G401.6 (cell line): Measurements from ENCODE around the gene SIRPB2.
A peak's percentile ranks its signal among the peaks of the same experiment; 100 is the strongest.

ENCODE experiments used
- FAIRE-seq: peaks from 2 replicates; lab custom pipeline; 2012; peaks lifted over from hg19 to GRCh38; lab: Jason Lieb, UNC

Gene SIRPB2

DNA sequence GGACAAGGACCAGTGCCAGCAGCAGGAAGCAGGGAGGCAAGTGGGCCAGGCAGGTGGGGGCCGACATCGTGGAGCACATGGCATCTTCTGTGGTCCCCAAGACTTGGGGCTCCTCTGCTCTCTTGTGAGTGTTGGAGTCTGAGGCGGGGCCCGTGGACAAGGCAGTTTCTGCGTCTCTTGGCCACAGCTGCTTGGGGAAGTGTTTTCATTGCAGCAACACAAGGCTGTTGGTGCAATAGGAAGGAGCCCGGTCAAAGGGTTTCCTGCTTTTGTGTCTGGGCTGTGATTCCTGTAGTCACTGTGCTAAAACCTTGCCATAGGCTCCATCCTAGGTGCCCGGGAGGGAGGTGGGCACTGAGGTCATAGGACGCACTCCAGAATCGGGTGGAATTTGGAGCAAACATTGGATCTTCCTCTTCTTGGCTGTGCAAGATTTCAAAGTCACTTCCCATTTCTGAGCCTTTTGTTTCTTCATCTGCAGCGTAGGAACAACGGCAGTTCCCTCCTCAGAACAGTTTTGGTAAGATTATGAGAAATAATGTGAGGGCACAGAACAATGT lies at the start of gene SIRPB2:
TSS of gene SIRPB2 (minus strand) at position 140 of the 560 bp plus-strand sequence. CDS start at position 79, 61 bp downstream.
- no peak for FAIRE-seq

- no peak for FAIRE-seq
Measured at GRCh38 chr20:1539816-1540419, 48.7 kb upstream of the SIRPB2 start.

DNA sequence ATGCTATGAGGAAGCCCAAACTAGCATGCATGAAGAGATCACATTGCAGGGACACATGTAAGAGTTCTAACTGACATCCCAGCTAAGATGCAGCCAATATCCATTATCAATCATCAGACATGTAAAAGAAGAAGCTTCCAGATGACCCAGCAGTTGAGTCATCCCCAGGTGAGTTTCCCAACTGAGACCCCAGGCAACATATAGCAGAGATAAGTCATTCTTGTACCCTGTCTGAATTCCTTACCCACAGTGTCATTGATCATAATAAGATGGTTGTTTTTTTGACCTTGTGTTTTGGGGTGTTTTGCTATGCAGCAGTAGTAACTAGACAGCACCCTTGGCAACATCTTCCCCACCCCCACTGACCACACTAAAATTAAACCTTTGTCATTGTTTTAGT lies 47.4 kb upstream of the SIRPB2 start:
- FAIRE-seq, result no peak

DNA sequence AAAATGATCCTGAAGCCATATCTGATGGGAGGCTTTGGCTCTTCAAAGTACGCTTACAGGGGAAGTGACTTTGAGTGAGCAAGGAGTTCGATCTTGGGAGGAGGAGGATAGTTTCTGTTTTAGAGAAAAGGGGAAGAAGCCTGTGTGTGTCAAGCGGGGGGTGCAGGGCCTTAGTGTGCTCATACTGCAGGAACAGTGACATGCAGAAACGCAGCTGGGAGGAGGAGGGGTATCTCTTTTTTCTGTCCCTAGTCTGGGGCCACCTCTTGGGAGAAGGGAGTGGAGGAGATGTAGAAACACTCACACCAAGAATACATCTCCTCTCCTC lies 46.5 kb upstream of the SIRPB2 start:
- FAIRE-seq, result no peak

- no peak for FAIRE-seq
Measured at GRCh38 chr20:1536893-1537730, 45.9 kb upstream of the SIRPB2 start.

DNA sequence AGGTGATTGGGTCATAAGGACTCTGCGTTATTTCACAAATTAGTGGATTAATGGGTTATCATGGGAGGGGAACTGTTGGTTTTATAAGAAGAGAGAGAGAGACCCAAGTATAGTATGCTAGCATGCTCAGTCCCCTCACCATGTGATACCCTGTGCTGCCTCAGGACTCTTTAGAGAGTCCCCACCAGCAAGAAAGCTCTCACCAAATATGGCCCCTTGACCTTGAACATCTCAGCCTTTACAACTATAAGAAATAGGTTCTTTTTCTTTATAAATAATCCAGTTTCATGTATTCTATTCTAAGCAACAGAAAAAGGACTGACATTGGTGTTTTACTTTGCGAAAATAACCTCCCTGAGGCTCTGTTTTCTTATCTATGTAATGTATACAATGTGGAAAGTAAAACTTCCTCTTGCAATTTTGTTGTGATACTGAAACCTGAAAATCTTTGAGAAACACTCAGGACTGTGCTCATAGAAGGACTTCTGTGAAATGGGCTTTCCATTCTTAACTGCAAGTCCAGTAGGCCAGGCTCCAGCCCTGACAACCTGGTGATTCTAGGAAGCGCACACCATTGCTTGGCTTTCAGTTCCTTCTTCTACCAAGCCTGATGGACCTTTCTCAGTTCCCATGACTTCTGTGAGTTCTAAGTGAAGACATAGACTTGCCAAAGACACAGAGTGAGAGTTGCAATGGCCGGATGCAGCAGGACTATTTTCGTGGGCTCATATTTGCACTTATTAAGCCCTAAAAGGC lies 44.4 kb upstream of the SIRPB2 start:
- FAIRE-seq, result no peak

DNA sequence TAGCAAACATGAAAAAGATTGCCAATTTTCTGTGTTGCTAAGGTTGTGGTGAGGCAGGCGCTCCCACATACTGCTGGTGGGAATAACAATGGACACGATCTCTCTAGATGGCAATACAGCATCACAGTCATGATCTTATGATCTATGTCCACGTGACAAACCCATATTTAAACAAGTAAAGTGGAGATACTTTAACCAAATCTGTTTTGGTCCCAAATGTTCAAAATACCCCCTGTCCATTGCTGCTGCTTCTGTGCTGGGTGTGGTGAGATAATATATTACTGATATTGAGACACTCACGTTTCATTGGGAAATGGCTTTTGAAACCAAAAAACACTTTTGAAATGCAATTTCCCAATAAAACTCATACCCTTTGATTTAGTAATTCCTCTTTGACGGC lies 43.3 kb upstream of the SIRPB2 start:
- no peak for FAIRE-seq

- FAIRE-seq, result no peak
Measured at GRCh38 chr20:1533059-1533458, 41.8 kb upstream of the SIRPB2 start.

DNA sequence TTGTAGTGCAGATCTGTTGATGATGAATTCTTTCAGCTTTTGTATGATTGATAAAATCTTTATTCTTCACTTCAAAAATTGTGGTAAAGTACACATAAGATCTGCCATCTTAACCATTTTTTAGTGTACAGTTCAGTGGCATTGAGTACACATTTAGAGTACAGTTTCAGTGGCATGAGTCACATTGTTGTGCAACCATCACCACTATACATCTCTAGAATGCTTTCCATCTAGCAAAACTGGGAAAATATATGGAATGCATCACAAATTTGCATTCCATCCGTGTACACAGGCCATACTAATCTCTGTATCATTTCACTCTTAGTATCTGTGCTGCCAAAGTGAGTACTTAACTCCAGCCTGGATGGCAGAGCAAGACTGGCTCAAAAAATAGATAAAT lies 37.6 kb upstream of the SIRPB2 start:
- no peak for FAIRE-seq

GRCh38 chr20:1527923-1528322 lies 36.7 kb upstream of the SIRPB2 start:
- FAIRE-seq, result peak; percentile 65

DNA sequence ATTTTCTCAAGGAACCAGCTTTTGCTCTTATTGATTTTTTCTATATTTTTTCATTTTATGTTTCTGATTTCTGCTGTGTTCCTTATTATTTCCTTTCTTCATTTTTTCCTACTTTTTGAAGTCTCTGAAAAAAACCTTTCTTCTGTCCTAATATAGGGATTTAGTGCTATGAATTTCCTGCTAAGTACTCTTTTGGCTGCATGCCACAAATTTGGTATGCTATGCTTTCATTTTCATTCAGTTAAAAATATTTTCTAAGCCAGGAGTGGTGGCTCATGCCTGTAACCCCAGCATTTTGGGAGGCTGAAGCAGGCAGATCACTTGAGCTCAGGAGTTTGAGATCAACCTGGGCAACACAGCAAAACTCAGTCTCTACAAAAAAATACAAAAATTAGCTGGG lies 35.7 kb upstream of the SIRPB2 start:
- no peak for FAIRE-seq

- FAIRE-seq, result no peak
Measured at GRCh38 chr20:1526310-1526709, 35.1 kb upstream of the SIRPB2 start.

- no peak for FAIRE-seq
Measured at GRCh38 chr20:1524004-1524403, 32.8 kb upstream of the SIRPB2 start.

DNA sequence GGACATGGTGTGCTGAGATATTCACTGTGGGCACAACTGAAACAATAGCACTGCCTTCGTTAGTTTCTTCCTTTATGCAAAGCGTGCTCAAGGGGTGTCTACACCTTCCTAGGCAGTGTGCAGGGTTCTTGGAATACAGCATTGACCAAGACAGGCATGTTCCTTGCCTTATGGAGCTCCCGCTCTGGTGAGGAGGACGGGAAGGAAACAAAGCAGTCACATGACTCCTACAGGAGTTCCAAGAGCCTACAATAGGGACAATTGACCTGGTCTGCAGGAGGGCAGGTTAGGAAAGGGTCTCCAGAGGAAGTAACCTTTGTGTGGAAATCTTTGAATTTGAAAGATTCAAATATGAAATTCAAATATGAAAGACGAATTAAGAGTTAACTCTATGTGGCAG lies 25.8 kb upstream of the SIRPB2 start:
- no peak for FAIRE-seq

DNA sequence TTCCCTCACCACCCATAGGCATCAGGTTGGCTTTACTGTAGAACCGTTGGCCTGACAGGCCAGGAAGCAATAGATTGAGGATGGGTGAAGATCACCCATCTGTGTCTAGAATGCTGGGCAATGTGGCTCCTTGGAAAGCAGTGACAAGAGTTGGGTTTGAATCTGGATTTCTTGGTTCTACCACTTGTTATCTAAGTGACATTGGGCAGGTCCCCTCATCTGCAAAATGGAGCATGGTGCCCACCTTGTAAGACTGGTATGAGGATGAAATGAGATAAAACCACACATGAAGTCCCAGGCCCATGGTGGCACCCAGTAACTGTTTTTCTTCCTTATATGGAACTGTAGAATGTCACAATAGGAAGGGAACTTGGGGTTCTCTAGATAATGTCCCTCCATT lies 22.6 kb upstream of the SIRPB2 start:
- FAIRE-seq, result no peak

DNA sequence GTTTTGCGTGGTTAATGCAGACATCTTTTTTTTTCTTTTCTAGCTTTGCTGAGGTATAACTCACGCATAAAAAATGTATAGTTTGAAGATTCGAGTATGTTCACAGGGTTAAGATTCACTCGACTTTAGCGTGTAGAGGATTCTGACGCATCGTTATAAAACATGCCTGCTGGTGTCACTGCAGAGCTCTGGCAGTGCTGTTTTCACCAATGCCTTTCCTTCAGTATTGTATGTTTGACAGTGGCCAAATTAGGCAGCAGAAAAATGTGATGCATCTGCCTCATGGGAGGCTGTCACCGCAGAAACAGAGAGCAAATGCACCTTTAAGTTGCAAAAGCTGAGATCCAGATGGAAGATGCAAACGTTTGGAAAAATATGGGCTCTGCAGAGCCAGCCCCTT lies 18.0 kb upstream of the SIRPB2 start:
- no peak for FAIRE-seq

- no peak for FAIRE-seq
Measured at GRCh38 chr20:1508574-1508973, 17.4 kb upstream of the SIRPB2 start.

GRCh38 chr20:1507276-1507675 lies 16.1 kb upstream of the SIRPB2 start:
- FAIRE-seq, result no peak

GRCh38 chr20:1505871-1506270 lies 14.7 kb upstream of the SIRPB2 start:
- no peak for FAIRE-seq

DNA sequence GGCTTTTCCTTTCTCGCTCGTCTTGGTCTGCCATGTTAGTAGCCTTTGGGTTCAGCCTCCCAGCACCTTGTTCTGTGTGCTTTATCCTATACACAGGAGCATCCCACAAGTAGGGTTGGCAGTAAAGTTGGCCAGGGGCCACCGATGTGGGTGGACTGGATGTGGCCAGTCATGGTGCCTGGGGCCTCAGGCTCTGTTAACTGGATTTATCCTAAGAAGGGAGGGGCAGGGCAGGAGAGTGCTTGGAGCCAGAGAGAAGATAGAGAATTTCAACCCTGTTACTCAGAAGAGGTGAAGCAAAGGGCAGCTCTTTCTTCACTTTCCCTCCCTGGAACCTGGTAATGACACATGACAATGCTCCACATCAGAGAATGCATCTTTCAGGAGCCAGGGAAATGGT lies 14.1 kb upstream of the SIRPB2 start:
- no peak for FAIRE-seq

GRCh38 chr20:1503564-1504227 lies 12.5 kb upstream of the SIRPB2 start:
- peak; percentile 90 for FAIRE-seq

GRCh38 chr20:1500496-1500895 lies 9.3 kb upstream of the SIRPB2 start:
- no peak for FAIRE-seq
